HepG2 (cell line): Measurements from ENCODE around the gene TMEM219. TPM values are rescaled to one million over a fixed set of nuclear protein-coding genes. Genes with fewer than 3 reads are reported as not detected.

Experiments
- ATAC-seq: fragments of 200-7000 bp; cut with Tn5 transposase; 3 replicates; pipeline ENCODE4 v1.9.1; 2020; ENCODE audit warnings: mild to moderate bottlenecking, moderate library complexity
- BruUV-seq: library from RNA; stranded (reverse); fragments of 400-500 nt; replicated peaks from 2 replicates; lab custom pipeline; 2021; lab: Mats Ljungman, UMichigan
- CTCF ChIA-PET: fragments of 300-600 bp; formaldehyde crosslinking; extraction: SDS; loops from one replicate; lab custom pipeline; 2021; ENCODE audit warnings: low total read pairs, inconsistent platforms, low intra/inter-chr PET ratio; lab: Yijun Ruan, JAX
- POLR2A ChIA-PET: fragments of 350-600 bp; sonication (Branson Sonifier 250); formaldehyde crosslinking; loops from one replicate; lab custom pipeline; 2020; ENCODE audit warnings: antibody characterized with exemption, inconsistent platforms; lab: Yijun Ruan, JAX
- DNase-seq: peaks from one replicate; pipeline ENCODE4 v3.0.0-alpha.2; 2015; ENCODE audit warnings: low spot score
- FAIRE-seq: peaks from 3 replicates; lab custom pipeline; 2011; peaks lifted over from hg19 to GRCh38; lab: Jason Lieb, UNC
- H2AFZ ChIP-seq: one replicate; pipeline ENCODE4 v1.6.1; 2011; ENCODE audit warnings: low read length, inconsistent platforms
- H3K27ac ChIP-seq: fragments of 300-600 bp; 3 replicates; pipeline ENCODE4 v1.8.0; 2011; ENCODE audit warnings: mixed run types, mild to moderate bottlenecking, mixed read lengths, low read length, inconsistent platforms; ENCODE audit not compliant: insufficient read depth; ENCODE audit errors: extremely low read length
- H3K27me3 ChIP-seq, 2 experiments: fragments of 200-600 bp in 1 of 2; 2 replicates in 1 of 2; 3 replicates in 1 of 2; pipeline versions ENCODE4 v1.6.0 to v1.8.0; 2011; ENCODE audit warnings: low read length in 2 of 2, mild to moderate bottlenecking in 2 of 2, moderate library complexity in 2 of 2, inconsistent platforms in 1 of 2; ENCODE audit not compliant: insufficient read depth in 2 of 2, control insufficient read depth in 1 of 2
- H3K36me3 ChIP-seq, 2 experiments: fragments of 200-600 bp in 1 of 2; replicated peaks in 1 of 2; 2 replicates in 1 of 2; 3 replicates in 1 of 2; pipeline versions ENCODE4 v1.5.1 to v1.8.0; 2011; ENCODE audit warnings: low read length in 2 of 2, inconsistent platforms in 1 of 2; ENCODE audit not compliant: insufficient read depth in 2 of 2, control insufficient read depth in 1 of 2
- H3K4me1 ChIP-seq: 2 replicates; pipeline ENCODE4 v1.5.1; 2012; ENCODE audit warnings: low read length, inconsistent platforms; ENCODE audit not compliant: insufficient read depth
- H3K4me2 ChIP-seq: 2 replicates; pipeline ENCODE4 v1.6.0; 2011; ENCODE audit warnings: low read depth, low read length, inconsistent platforms
- H3K4me3 ChIP-seq, 3 experiments: fragments of 200-600 bp in 1 of 3; sonication (generic), shearing (Covaris generic) in 1 of 3; replicated peaks in 1 of 3; 2 replicates each; pipeline ENCODE4 v1.5.1; 2011 to 2016; ENCODE audit warnings: low read length in 3 of 3, inconsistent platforms in 2 of 3, low read depth in 2 of 3, mild to moderate bottlenecking in 2 of 3, control low read depth in 1 of 3, mixed read lengths in 1 of 3; ENCODE audit not compliant: insufficient read depth in 1 of 3
- H3K79me2 ChIP-seq: one replicate; pipeline ENCODE4 v1.6.1; 2011; ENCODE audit warnings: low read length, inconsistent platforms; ENCODE audit not compliant: insufficient read depth
- H3K9ac ChIP-seq: 2 replicates; pipeline ENCODE4 v1.6.0; 2011; ENCODE audit warnings: mild to moderate bottlenecking, low read depth, low read length, inconsistent platforms; ENCODE audit not compliant: insufficient read depth
- H3K9me3 ChIP-seq: 2 replicates; pipeline ENCODE4 v1.5.1; 2012; ENCODE audit warnings: mild to moderate bottlenecking, low read length
- H4K20me1 ChIP-seq: 2 replicates; pipeline ENCODE4 v1.6.0; 2011; ENCODE audit warnings: inconsistent platforms, mild to moderate bottlenecking, low read length, moderate library complexity; ENCODE audit not compliant: insufficient read depth
- CENPX ChIP-seq: sonication (generic); formaldehyde crosslinking; IDR thresholded peaks from 2 replicates; pipeline ENCODE4 v1.9.0; 2021; ENCODE audit warnings: mild to moderate bottlenecking, missing genetic modification reagents, moderate library complexity
- EEA1 ChIP-seq: sonication (generic); formaldehyde crosslinking; IDR thresholded peaks from 2 replicates; pipeline ENCODE4 v1.5.1; 2020; ENCODE audit warnings: mild to moderate bottlenecking, missing genetic modification reagents, borderline replicate concordance
- HES4 ChIP-seq: sonication (generic); formaldehyde crosslinking; IDR thresholded peaks from 2 replicates; pipeline ENCODE4 v1.9.0; 2021; ENCODE audit warnings: mild to moderate bottlenecking, missing genetic modification reagents, borderline replicate concordance
- MAFK ChIP-seq, 2 experiments: IDR thresholded peaks in 1 of 2; conservative IDR thresholded peaks in 1 of 2; 2 replicates each; pipeline ENCODE4 v1.6.1; 2011; ENCODE audit warnings: improper control_type of control experiment in 2 of 2, low read length in 2 of 2
- REXO4 ChIP-seq: sonication (generic); formaldehyde crosslinking; IDR thresholded peaks from 2 replicates; pipeline ENCODE4 v1.8.0; 2022; ENCODE audit warnings: missing genetic modification reagents, mild to moderate bottlenecking, borderline replicate concordance
- RFX1 ChIP-seq: fragments of 450-650 bp; IDR thresholded peaks from 2 replicates; pipeline ENCODE4 v1.6.1; 2017
- TFDP1 ChIP-seq: IDR thresholded peaks from 2 replicates; pipeline ENCODE4 v1.6.1; 2016; ENCODE audit warnings: missing compliant biosample characterization, missing genetic modification reagents, borderline replicate concordance
- THAP7 ChIP-seq: sonication (generic); formaldehyde crosslinking; IDR thresholded peaks from 2 replicates; pipeline ENCODE4 v1.8.1; 2023; ENCODE audit warnings: mild to moderate bottlenecking, missing genetic modification reagents
- ZNF224 ChIP-seq: sonication (generic); formaldehyde crosslinking; IDR thresholded peaks from 2 replicates; pipeline ENCODE4 v1.5.0; 2020; ENCODE audit warnings: mild to moderate bottlenecking, missing genetic modification reagents
- ZNF317 ChIP-seq: sonication (generic); formaldehyde crosslinking; IDR thresholded peaks from 2 replicates; pipeline ENCODE4 v1.5.0; 2020; ENCODE audit warnings: mild to moderate bottlenecking, missing genetic modification reagents
- ZNF713 ChIP-seq: sonication (generic); formaldehyde crosslinking; IDR thresholded peaks from 2 replicates; pipeline ENCODE4 v1.4.0; 2020; ENCODE audit warnings: mild to moderate bottlenecking, missing genetic modification reagents
- WGBS: methylation state at CpG from one replicate; pipeline ENCODE4 v1.1.6; 2017; ENCODE audit warnings: low lambda C conversion rate; 5-methylcytosine and 5-hydroxymethylcytosine counted together
- in situ Hi-C: cut with HindIII; loops from 2 replicates; pipeline ENCODE4 v1.10.0; 2017; ENCODE audit warnings: low pct_unique_long_range_greater_than_20kb; ENCODE audit not compliant: extremely low pct_ligation_motif_present
- intact Hi-C: fragments of 100-400 bp; cut with micrococcal nuclease; formaldehyde crosslinking; loops from one replicate; pipeline ENCODE4 v1.10.0; 2022; ENCODE audit not compliant: unreplicated experiment
- polyA plus RNA-seq, 8 experiments: library from polyadenylated mRNA; depleted of rRNA in 3 of 8; stranded (reverse) in 7 of 8; unstranded in 1 of 8; fragments of >200 nt; fragmentation: Illumina TruSeq in 4 of 8; extraction: Trizol in 4 of 8; gene quantifications; 2 replicates each; pipeline versions ENCODE4 v1.2.1 to v1.2.3, GENCODE V29; 2011 to 2016; ENCODE audit warnings: low read depth in 4 of 8, missing spikeins in 1 of 8, mixed read lengths in 1 of 8; ENCODE audit not compliant: insufficient read depth in 1 of 8
- total RNA-seq, 5 experiments: library from RNA; depleted of rRNA; stranded (reverse); fragments of >200 nt; fragmentation: Illumina TruSeq; extraction: Trizol; gene quantifications; 2 replicates each; pipeline ENCODE4 v1.2.3, GENCODE V29; 2016; ENCODE audit warnings: low read depth in 1 of 5
- TF ChIP-seq, protein P1 (sequence below): sonication (generic); formaldehyde crosslinking; IDR thresholded peaks from 2 replicates; pipeline ENCODE4 v1.4.0; 2020; ENCODE audit warnings: missing genetic modification reagents

Gene TMEM219
- total and polyA plus RNA-seq, 2 of the 13 experiments (the other 11 are each of a cell fraction or from before 2014, with no cell fraction given) = 105 to 115 TPM

- H3K4me1 ChIP-seq = peaks cover 32% of the 10 kb centered on the region
- in situ Hi-C loops (no loop called here), intact Hi-C loops (no loop called here)
These were observed 3.1 kb upstream of the TMEM219 start for GRCh38 chr16:29958756-29959155.

DNA sequence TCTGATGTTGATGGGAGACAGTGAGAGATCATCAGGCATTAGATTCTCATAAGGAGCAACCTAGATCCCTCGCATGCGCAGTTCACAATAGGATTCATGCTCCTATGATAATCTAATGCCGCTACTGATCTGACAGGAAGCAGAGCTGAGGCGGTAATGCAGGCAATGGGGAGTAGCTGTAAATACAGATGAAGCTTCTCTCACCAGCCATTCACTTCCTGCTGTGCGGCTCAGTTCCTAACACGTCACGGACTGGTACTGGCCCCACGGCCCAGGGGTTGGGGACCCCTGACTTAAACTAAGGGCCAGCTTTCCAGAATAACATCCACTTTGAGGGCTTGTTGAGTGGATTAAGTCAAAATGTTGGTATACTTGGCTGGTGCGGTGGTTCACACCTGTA is 2.6 kb upstream of the TMEM219 start:
- Histone ChIP-seq H3K4me1 (peaks cover 37% of the 10 kb centered on the region), H3K36me3 (no peaks in the 10 kb centered on the region), H3K9ac (no peak overlapping the region), H2AFZ (no peak overlapping the region), H3K79me2 (no peaks in the 10 kb centered on the region), H3K4me2 (peak overlapping the region; percentile 5; the same call in 1 of the 2 replicates), H3K27me3 (no peaks in the 10 kb centered on the region; a peak in 1 of 5 replicates), H3K9me3 (no peaks in the 10 kb centered on the region), H4K20me1 (no peaks in the 10 kb centered on the region), H3K4me3 (no peak overlapping the region), H3K27ac (no peak overlapping the region)
- no peak for FAIRE-seq
- WGBS = 74% methylated on average over 9 of the region's 9 CpGs
- no peak for DNase-seq
- POLR2A ChIA-PET = interaction anchor here (0.6 to 4.6 kb wide), 2 partner anchors 14 to 33 kb away, joined by 3 to 43 read pairs; partner anchors contain the start of genes KCTD13 and TAOK2
- no TSS peak for BruUV-seq
- TF ChIP-seq, protein P1, sequence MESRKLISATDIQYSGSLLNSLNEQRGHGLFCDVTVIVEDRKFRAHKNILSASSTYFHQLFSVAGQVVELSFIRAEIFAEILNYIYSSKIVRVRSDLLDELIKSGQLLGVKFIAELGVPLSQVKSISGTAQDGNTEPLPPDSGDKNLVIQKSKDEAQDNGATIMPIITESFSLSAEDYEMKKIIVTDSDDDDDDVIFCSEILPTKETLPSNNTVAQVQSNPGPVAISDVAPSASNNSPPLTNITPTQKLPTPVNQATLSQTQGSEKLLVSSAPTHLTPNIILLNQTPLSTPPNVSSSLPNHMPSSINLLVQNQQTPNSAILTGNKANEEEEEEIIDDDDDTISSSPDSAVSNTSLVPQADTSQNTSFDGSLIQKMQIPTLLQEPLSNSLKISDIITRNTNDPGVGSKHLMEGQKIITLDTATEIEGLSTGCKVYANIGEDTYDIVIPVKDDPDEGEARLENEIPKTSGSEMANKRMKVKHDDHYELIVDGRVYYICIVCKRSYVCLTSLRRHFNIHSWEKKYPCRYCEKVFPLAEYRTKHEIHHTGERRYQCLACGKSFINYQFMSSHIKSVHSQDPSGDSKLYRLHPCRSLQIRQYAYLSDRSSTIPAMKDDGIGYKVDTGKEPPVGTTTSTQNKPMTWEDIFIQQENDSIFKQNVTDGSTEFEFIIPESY = peak; percentile 50; the same call in 1 of the 2 replicates
- TF ChIP-seq THAP7 (CRISPR knock-in tag) = no peak
- CTCF ChIA-PET = no interaction called here
- in situ Hi-C loops (no loop called here), intact Hi-C loops (no loop called here)
- ATAC-seq = no peak

More at GRCh38 chr16:29958756-29959155, 3.1 kb upstream of the TMEM219 start:
- DNase-seq = no peak
- TF ChIP-seq CENPX (CRISPR knock-in tag) (no peak), ZNF713 (no peak), MAFK (conservative IDR thresholded peaks at IDR 0.05 in 1 of 2, IDR thresholded peaks at IDR 0.05 in 1 of 2; ENCODE audit: low read length in 2 of 2) (no peak), ZNF317 (no peak), TFDP1 (no peak), ZNF224 (CRISPR knock-in tag) (no peak), EEA1 (CRISPR knock-in tag) (no peak), RFX1 (no peak), HES4 (CRISPR knock-in tag) (no peak), REXO4 (no peak)
- Histone ChIP-seq H3K36me3 (no peaks in the 10 kb centered on the region), H3K79me2 (no peaks in the 10 kb centered on the region), H4K20me1 (no peaks in the 10 kb centered on the region), H3K27me3 (no peaks in the 10 kb centered on the region; a peak in 1 of 5 replicates), H2AFZ (no peak overlapping the region), H3K9ac (no peak overlapping the region), H3K4me2 (no peak overlapping the region), H3K27ac (no peak overlapping the region), H3K9me3 (no peaks in the 10 kb centered on the region), H3K4me3 (no peak overlapping the region)
- ChIA-PET POLR2A (interaction anchor here (4.6 kb wide), 1 partner anchor 32 kb away, joined by 43 read pairs; the partner anchor contains the start of gene KCTD13), CTCF (no interaction called here)
- BruUV-seq = no TSS peak
- FAIRE-seq = no peak
- 69% methylated on average over 5 of the region's 5 CpGs for WGBS
- ATAC-seq = no peak
